Neural cell (in vitro differentiated cells): ENCODE data around the gene EXOC4. TPM values are rescaled to one million over a fixed set of nuclear protein-coding genes. Genes with fewer than 3 reads are reported as not detected.

Source experiments
- H2AFZ ChIP-seq: fragments of 200-600, 300-800 bp; sonication (generic), shearing (Covaris generic); 2 replicates; pipeline ENCODE4 v1.6.0; 2014; ENCODE audit warnings: low read depth, mild to moderate bottlenecking, antibody characterized with exemption, low read length, moderate library complexity
- H3F3A ChIP-seq: fragments of 200-600 bp; shearing (Covaris generic); 2 replicates; pipeline ENCODE4 v1.6.1; 2016; ENCODE audit warnings: mild to moderate bottlenecking, moderate library complexity, mixed read lengths, antibody characterized with exemption, low read length; ENCODE audit not compliant: insufficient read depth, poor library complexity, severe bottlenecking
- H3K27ac ChIP-seq: fragments of 200-600, 300-800 bp; sonication (generic), shearing (Covaris generic); 2 replicates; pipeline ENCODE4 v1.5.1; 2014; ENCODE audit warnings: mild to moderate bottlenecking, low read length, moderate library complexity
- H3K27me3 ChIP-seq: fragments of 300-800, 200-600 bp; sonication (generic), shearing (Covaris generic); 2 replicates; pipeline ENCODE4 v1.6.0; 2014; ENCODE audit warnings: mild to moderate bottlenecking, low read depth, low read length, moderate library complexity; ENCODE audit not compliant: insufficient read depth
- H3K36me3 ChIP-seq: fragments of 300-800, 200-600 bp; sonication (generic), shearing (Covaris generic); 2 replicates; pipeline ENCODE4 v1.5.1; 2014; ENCODE audit warnings: mild to moderate bottlenecking, antibody characterized with exemption, low read length, moderate library complexity; ENCODE audit not compliant: insufficient read depth
- H3K4me2 ChIP-seq: fragments of 300-800, 200-600 bp; sonication (generic), shearing (Covaris generic); 2 replicates; pipeline ENCODE4 v1.6.0; 2014; ENCODE audit warnings: mild to moderate bottlenecking, low read length
- H3K4me3 ChIP-seq: fragments of 300-800, 200-600 bp; sonication (generic), shearing (Covaris generic); 2 replicates; pipeline ENCODE4 v1.5.1; 2014; ENCODE audit warnings: mild to moderate bottlenecking, low read length, moderate library complexity
- H3K79me2 ChIP-seq: fragments of 200-600 bp; shearing (Covaris generic); replicated peaks from 2 replicates; pipeline ENCODE4 v1.6.0; 2014; ENCODE audit warnings: mild to moderate bottlenecking, low read length, moderate library complexity; ENCODE audit not compliant: insufficient read depth
- H3K9ac ChIP-seq: fragments of 300-800, 200-600 bp; sonication (generic), shearing (Covaris generic); 2 replicates; pipeline ENCODE4 v1.6.1; 2016; ENCODE audit warnings: mild to moderate bottlenecking, low read length, mixed read lengths
- H3K9me2 ChIP-seq: fragments of 200-600 bp; shearing (Covaris generic); 2 replicates; pipeline ENCODE4 v1.6.1; 2016; ENCODE audit warnings: mild to moderate bottlenecking, low read length, mixed read lengths; ENCODE audit not compliant: insufficient read depth
- H3K9me3 ChIP-seq: fragments of 200-600, 300-800 bp; sonication (generic), shearing (Covaris generic); 2 replicates; pipeline ENCODE4 v1.6.1; 2016; ENCODE audit warnings: mild to moderate bottlenecking, mixed run types, low read length, moderate library complexity, mixed read lengths
- H4K20me1 ChIP-seq: fragments of 200-600 bp; shearing (Covaris generic); 2 replicates; pipeline ENCODE4 v1.6.1; 2016; ENCODE audit warnings: mild to moderate bottlenecking, mixed run types; ENCODE audit not compliant: insufficient read depth
- CTCF ChIP-seq: fragments of 450-650 bp; IDR thresholded peaks from 2 replicates; pipeline ENCODE4 v1.5.1; 2014; ENCODE audit warnings: antibody characterized with exemption, mild to moderate bottlenecking, moderate library complexity; ENCODE audit not compliant: poor library complexity, severe bottlenecking
- EP300 ChIP-seq: fragments of 450-650 bp; conservative IDR thresholded peaks from 2 replicates; pipeline ENCODE4 v1.6.1; 2014; ENCODE audit warnings: antibody characterized with exemption, mild to moderate bottlenecking, moderate library complexity; ENCODE audit not compliant: poor library complexity, severe bottlenecking
- EZH2 ChIP-seq: fragments of 200-600, 300-800 bp; shearing (Covaris generic), sonication (generic); IDR thresholded peaks from 2 replicates; pipeline ENCODE4 v1.6.1; 2014; ENCODE audit warnings: antibody characterized with exemption, low read length, borderline replicate concordance, mild to moderate bottlenecking; ENCODE audit not compliant: insufficient read depth, poor library complexity, severe bottlenecking
- MXI1 ChIP-seq: fragments of 450-650 bp; conservative IDR thresholded peaks from 2 replicates; pipeline ENCODE4 v1.6.1; 2014; ENCODE audit warnings: antibody characterized with exemption, mild to moderate bottlenecking; ENCODE audit not compliant: poor library complexity, severe bottlenecking
- POLR2AphosphoS5 ChIP-seq: IDR thresholded peaks from 2 replicates; pipeline ENCODE4 v1.6.1; 2012
- RAD21 ChIP-seq: fragments of 450-650 bp; conservative IDR thresholded peaks from 2 replicates; pipeline ENCODE4 v1.6.1; 2014; ENCODE audit warnings: antibody characterized with exemption, mild to moderate bottlenecking, moderate library complexity
- SMC3 ChIP-seq: fragments of 450-650 bp; conservative IDR thresholded peaks from 2 replicates; pipeline ENCODE4 v1.6.1; 2014; ENCODE audit warnings: antibody characterized with exemption, mild to moderate bottlenecking, moderate library complexity; ENCODE audit not compliant: poor library complexity
- TAF1 ChIP-seq: IDR thresholded peaks from 2 replicates; pipeline ENCODE4 v1.6.1; 2012; ENCODE audit warnings: low read depth
- polyA plus RNA-seq: library from polyadenylated mRNA; depleted of rRNA; stranded (reverse); fragments of >200 nt; gene quantifications from 2 replicates; pipeline ENCODE4 v1.2.3, GENCODE V29; 2014
- TF ChIP-seq, protein P1 (sequence below): IDR thresholded peaks from 2 replicates; pipeline ENCODE4 v1.6.1; 2012; ENCODE audit warnings: borderline replicate concordance

The EXOC4 gene
- polyA plus RNA-seq, 1 donor from 2014 or later: 36.5 TPM

DNA sequence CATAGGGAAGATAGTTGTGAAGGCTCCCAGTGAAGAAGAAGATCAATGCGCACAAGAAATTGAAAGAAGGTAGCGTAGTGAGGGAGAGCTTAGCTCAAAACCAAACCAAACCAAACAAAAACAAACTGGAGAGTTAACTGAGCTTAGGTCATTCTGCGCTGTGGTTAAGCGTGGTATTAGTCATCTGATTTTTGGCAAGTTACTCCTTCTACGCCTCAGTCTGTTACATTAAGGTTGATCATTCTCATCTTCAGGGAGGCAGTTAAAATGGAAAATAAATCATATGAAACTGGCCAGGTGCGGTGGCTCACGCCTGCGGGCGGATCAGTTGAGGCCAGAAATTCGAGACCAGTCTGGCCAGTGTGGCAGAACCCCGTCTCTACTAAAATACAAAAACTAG lies 259.7 kb downstream of the EXOC4 start:
- no peak overlapping the region for H3K9ac ChIP-seq
- H2AFZ ChIP-seq: no peak overlapping the region
- no peaks in the 10 kb centered on the region for H3K36me3 ChIP-seq
- no peaks in the 10 kb centered on the region for H3F3A ChIP-seq
- TF ChIP-seq SMC3 (no peak), RAD21 (no peak), EZH2 (no peak)
- no peaks in the 10 kb centered on the region for H4K20me1 ChIP-seq
- H3K4me3 ChIP-seq: no peak overlapping the region
- H3K27me3 ChIP-seq: no peaks in the 10 kb centered on the region
- H3K9me2 ChIP-seq: no peaks in the 10 kb centered on the region
- H3K27ac ChIP-seq: no peak overlapping the region
- H3K79me2 ChIP-seq: no peaks in the 10 kb centered on the region
- H3K9me3 ChIP-seq: no peaks in the 10 kb centered on the region
- H3K4me2 ChIP-seq: no peak overlapping the region

DNA sequence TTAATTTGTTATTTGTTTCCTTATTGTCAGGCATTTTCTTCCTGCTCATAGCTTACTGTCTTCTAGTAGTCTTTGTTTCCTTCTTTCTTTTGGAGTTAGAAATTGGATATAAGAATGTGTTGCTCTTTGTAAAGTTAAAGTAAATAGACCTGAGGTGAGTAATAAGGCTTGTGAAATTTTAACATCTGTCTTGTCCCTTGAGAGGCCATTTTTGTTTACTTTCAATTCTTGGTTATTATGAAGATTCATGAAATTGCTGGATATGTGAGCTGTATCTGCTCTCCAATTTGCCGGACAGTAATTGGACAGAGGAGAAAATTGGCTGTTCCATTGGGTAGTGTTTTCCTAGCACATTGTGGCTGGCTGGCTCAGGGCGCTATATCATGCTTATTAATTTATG lies 260.7 kb downstream of the EXOC4 start:
- no peak for TF ChIP-seq EZH2
- TF ChIP-seq POLR2AphosphoS5: no peak
- TF ChIP-seq CTCF: no peak
- TF ChIP-seq SMC3: no peak
- TF ChIP-seq TAF1: no peak
- no peak for TF ChIP-seq MXI1
- TF ChIP-seq, protein P1, sequence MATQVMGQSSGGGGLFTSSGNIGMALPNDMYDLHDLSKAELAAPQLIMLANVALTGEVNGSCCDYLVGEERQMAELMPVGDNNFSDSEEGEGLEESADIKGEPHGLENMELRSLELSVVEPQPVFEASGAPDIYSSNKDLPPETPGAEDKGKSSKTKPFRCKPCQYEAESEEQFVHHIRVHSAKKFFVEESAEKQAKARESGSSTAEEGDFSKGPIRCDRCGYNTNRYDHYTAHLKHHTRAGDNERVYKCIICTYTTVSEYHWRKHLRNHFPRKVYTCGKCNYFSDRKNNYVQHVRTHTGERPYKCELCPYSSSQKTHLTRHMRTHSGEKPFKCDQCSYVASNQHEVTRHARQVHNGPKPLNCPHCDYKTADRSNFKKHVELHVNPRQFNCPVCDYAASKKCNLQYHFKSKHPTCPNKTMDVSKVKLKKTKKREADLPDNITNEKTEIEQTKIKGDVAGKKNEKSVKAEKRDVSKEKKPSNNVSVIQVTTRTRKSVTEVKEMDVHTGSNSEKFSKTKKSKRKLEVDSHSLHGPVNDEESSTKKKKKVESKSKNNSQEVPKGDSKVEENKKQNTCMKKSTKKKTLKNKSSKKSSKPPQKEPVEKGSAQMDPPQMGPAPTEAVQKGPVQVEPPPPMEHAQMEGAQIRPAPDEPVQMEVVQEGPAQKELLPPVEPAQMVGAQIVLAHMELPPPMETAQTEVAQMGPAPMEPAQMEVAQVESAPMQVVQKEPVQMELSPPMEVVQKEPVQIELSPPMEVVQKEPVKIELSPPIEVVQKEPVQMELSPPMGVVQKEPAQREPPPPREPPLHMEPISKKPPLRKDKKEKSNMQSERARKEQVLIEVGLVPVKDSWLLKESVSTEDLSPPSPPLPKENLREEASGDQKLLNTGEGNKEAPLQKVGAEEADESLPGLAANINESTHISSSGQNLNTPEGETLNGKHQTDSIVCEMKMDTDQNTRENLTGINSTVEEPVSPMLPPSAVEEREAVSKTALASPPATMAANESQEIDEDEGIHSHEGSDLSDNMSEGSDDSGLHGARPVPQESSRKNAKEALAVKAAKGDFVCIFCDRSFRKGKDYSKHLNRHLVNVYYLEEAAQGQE: no peak
- no peak for TF ChIP-seq RAD21
- TF ChIP-seq EP300: no peak
- no peaks in the 10 kb centered on the region for H4K20me1 ChIP-seq
- no peak overlapping the region for H3K9ac ChIP-seq
- H3K9me2 ChIP-seq: no peaks in the 10 kb centered on the region
- H3K27ac ChIP-seq: no peak overlapping the region
- no peaks in the 10 kb centered on the region for H3F3A ChIP-seq
- H3K9me3 ChIP-seq: no peaks in the 10 kb centered on the region
- no peak overlapping the region for H2AFZ ChIP-seq
- no peaks in the 10 kb centered on the region for H3K36me3 ChIP-seq
- H3K4me3 ChIP-seq: no peak overlapping the region
- H3K4me2 ChIP-seq: no peak overlapping the region
- H3K27me3 ChIP-seq: no peaks in the 10 kb centered on the region
- H3K79me2 ChIP-seq: no peaks in the 10 kb centered on the region

- no peaks in the 10 kb centered on the region for H3K79me2 ChIP-seq
- no peak for TF ChIP-seq MXI1
- no peak for TF ChIP-seq SMC3
- no peak for TF ChIP-seq EZH2
- TF ChIP-seq POLR2AphosphoS5: no peak
- TF ChIP-seq EP300: no peak
- TF ChIP-seq RAD21: no peak
- TF ChIP-seq, protein P1: no peak
- no peak for TF ChIP-seq CTCF
- TF ChIP-seq TAF1: no peak
- no peaks in the 10 kb centered on the region for H3K9me3 ChIP-seq
- no peaks in the 10 kb centered on the region for H3K9me2 ChIP-seq
- no peaks in the 10 kb centered on the region for H4K20me1 ChIP-seq
- no peaks in the 10 kb centered on the region for H3K36me3 ChIP-seq
- no peak overlapping the region for H2AFZ ChIP-seq
- no peak overlapping the region for H3K4me3 ChIP-seq
- H3K9ac ChIP-seq: no peak overlapping the region
- H3K27ac ChIP-seq: no peak overlapping the region
- H3K4me2 ChIP-seq: no peak overlapping the region
- no peaks in the 10 kb centered on the region for H3F3A ChIP-seq
- H3K27me3 ChIP-seq: no peaks in the 10 kb centered on the region
These were observed 261.7 kb downstream of the EXOC4 start for GRCh38 chr7:133514551-133514950.
